ENCODE data around the gene FXYD3.
"Not testable (repeated sequence)": the region's sequence is repeated elsewhere in the genome, so short reads cannot be mapped to it uniquely, and the experiment has no call there.

FXYD3 gene

GRCh38 chr19:35086455-35086854, 29.2 kb upstream of the FXYD3 start:
- no peak for DNase-seq (ENCODE audit: low read depth in 2 of 2)

DNA sequence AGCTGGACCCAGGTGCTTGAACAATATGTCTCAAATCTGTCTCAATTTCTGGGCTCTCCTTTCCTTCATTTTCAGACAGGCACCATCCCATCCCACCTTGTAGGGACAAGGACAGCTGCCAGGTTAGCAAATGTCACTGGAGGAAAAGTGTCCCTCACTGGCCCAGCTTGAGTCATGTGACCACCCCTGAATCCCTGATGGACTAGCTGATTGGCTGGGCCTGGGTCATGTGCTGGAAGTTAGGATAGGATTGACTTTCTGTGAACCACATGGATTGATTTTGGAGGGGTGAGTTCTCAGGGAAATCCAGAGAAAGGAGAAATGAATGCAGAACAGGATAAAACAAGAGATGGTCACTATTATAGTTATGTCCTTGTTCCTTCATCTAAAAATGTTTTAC, 28.2 kb upstream of the FXYD3 start:
- DNase-seq (ENCODE audit: low read depth in 2 of 2) = no peak

DNA sequence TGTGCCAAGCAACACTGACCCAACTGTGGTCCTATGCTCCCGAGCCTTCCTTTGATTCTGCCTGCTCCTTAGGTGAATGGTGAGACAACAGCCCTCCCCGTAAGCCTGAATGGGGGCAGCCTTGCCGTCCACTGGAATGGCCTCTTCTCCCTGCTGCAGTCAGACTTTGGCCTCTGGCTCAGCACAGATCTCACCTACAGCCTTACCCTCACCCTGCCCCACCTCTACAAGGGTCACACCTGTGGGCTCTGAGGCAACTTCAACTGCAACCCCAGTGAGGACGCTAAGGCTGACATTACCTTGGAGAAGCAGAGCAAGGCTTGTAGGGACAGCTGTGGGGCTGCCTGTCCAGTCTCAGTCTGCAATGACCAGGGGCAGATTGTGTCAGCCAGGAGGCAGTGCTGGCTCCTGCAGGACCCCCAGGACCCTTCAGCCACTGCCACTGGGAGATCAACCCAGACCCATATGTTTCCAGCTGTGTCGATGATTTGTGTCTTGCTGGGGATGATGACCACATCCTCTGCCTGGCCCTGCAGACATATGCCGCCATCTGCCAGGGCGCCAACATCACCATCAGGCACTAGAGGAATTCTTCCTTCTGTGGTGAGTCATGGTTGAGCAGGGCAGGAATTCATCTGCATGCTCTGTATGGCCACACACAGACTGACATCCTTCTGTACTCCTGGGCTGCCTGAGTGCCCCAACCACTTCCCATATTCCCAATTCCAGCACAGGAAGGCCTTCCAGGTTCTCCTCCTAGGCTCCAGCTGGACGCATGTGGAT, 27.3 kb upstream of the FXYD3 start:
- DNase-seq (ENCODE audit: low read depth in 2 of 2) = no peak

DNA sequence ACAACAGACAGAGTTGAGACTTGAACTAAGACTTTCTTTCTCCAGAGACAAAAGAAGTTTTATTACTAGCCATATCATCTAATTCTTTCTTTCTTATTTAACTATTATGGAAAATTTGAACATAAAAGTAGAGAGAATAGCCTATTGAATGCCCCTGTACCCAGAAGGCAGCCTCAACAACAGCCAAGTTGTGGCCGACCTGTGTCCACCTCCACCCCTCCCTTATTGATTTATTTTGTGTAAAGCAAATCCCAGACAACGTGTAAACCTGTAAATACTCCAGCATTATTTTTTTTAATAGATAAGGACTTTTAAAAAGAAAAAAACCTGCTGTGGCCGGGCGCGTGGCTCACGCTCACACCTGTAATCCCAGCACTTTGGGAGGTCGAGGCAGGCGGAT, 26.1 kb upstream of the FXYD3 start:
- DNase-seq (ENCODE audit: low read depth in 2 of 2) = no peak

GRCh38 chr19:35090160-35090505, 25.5 kb upstream of the FXYD3 start:
- no peak for DNase-seq (ENCODE audit: low read depth in 2 of 2)

GRCh38 chr19:35090506-35091214, 25.0 kb upstream of the FXYD3 start:
- DNase-seq (ENCODE audit: low read depth in 2 of 2) = peak in 1 of 2 donors; percentile 31

GRCh38 chr19:35093430-35093829, 22.2 kb upstream of the FXYD3 start:
- no peak for DNase-seq (ENCODE audit: low read depth in 2 of 2)

- no peak for DNase-seq (ENCODE audit: low read depth in 2 of 2)
Measured at GRCh38 chr19:35093941-35094647, 21.5 kb upstream of the FXYD3 start.

GRCh38 chr19:35094656-35095055, 21.0 kb upstream of the FXYD3 start:
- DNase-seq (ENCODE audit: low read depth in 2 of 2) = no peak

DNA sequence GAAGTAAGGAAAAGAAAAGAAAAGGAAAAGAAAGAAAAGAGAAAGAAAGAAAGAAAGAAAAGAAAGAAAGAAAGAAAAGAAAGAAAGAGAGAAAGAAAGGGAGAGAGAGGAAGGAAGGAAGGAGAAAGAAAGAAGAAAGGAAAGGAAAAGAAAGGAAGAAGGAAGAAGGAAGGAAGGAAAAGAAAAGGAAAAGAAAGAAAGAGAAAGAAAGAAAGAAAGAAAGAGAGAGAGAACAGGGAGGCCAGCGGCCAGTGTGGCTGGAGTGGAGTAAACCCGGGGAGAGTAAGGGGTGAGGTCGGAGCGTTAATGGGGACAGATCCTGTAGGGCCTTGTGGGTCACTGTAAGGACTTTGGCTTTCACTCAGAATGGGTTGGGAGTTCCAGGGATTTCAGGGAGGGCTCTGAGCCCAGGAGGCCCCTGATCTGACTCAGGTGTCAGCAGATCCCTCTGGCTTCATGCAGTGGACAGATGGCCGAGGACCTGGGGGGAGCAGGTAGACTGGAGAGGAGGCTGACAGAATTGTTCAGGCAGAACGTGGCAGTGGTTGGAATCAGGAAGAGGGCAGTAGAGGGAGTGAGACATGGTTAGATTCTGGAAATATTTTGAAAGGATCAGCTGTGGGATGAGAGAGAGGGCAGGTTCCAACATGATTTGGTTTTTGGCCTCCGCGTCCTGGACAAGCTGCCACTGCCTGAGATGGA, 19.8 kb upstream of the FXYD3 start:
- no peak for DNase-seq (ENCODE audit: low read depth in 2 of 2)

DNA sequence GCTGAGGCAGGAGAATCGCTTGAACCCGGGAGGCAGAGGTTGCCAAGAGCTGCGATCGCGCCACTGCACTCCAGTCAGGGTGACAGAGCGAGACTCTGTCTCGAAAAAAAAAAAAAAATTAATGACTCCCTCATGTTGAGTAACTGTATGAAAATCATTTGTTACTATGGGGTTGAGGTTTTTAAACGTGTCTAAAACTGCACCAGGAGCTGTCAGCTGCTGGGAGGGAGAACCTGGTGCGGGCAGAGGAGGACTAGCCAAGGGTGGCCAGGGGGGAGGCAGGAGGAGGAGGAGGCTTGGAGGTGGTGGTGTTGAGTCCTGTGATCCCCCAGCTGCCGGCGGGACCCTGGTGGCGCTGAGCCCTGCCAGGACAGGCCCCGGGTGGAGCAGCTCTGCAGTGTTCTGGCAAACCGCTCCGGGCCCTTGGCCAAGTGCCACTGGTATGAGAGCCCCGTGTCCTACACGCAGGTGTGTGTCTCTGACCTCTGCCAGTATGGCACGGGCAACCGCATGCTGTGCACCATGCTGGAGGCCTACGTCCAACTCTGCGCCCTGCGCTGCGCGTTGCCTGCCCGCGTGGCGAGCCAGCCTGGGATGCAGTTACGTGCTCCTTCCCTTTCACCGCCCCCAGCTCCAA, 17.1 kb upstream of the FXYD3 start:
- no peak for DNase-seq (ENCODE audit: low read depth in 2 of 2)

DNA sequence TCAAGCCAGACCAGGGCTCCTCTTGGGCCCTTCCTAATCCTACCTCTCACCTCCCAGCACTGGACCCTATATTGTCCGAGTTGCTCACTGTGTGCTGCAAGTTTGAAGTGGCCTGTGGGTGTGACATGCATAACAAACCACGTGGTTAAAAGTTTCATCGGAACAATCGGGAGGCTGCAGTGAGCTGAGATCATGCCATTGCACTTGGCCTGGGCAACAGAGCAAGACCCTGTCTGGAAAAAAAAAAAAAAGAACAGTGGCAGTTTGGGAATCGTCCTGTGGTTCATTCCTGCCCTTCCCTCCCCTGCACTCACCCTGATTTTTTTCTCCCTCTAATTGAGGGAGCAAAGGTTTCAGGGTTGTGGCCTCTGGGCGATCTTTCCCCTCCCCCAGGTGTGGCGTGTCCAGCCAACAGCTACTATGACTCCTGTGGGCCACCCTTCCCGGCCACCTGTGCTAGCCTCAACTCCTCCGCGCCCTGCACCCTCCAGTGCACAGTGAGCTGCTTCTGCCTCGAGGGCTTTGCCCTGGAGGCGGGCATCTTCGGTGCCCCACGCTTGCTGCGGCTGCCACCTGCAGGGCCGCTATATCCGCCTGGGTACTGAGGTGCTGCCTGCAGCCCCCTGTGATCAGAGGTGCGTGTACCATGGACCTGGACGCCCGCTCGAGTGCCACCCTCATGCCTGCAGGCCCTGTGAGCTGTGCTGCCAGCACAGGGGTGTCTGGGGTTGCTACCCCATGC, 16.3 kb upstream of the FXYD3 start:
- DNase-seq (ENCODE audit: low read depth in 2 of 2) = no peak

- no peak for DNase-seq (ENCODE audit: low read depth in 2 of 2)
Measured at GRCh38 chr19:35099897-35100275, 15.7 kb upstream of the FXYD3 start.

GRCh38 chr19:35100588-35101533, 14.8 kb upstream of the FXYD3 start:
- no peak for DNase-seq (ENCODE audit: low read depth in 2 of 2)

GRCh38 chr19:35101949-35102348, 13.7 kb upstream of the FXYD3 start:
- DNase-seq (ENCODE audit: low read depth in 2 of 2) = not testable (repeated sequence)

DNA sequence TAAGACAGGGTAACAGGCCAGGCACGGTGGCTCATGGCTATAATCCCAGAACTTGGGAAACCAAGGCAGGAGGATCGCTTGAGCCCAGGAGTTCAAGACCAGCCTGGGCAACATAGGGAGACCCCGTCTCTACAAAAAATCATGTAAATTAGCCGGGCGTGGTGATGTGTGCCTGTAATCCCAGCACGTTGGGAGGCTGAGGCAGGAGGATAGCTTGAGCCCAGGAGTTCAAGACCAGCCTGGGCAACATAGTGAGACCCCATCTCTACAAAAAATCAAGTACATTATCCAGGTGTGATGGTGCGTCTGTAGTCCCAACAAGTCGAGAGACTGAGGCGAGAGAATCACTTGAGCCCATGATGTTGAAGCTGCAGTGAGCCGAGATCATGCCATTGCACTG, 12.0 kb upstream of the FXYD3 start:
- DNase-seq (ENCODE audit: low read depth in 2 of 2) = not testable (repeated sequence)

DNA sequence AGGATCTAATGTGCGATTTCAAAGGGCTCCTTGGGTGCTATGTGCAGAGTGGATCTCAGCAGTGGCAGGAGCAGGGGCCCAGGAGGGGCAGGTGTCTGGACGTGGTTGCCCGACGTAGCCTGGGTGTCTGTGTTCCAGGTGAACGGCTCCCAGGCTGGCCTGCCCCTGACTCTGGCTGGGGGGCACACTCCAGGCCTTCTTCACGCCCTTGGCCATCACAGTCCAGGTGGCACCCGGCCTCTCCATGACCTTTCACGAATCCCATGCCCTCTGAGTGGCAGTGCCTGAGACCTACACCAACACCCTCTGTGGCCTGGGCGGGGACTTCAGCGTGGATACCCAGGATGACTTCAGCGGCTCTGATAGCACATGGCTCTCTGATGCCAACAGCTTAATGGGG, 11.3 kb upstream of the FXYD3 start:
- no peak for DNase-seq (ENCODE audit: low read depth in 2 of 2)

GRCh38 chr19:35105047-35105410, 10.6 kb upstream of the FXYD3 start:
- no peak for DNase-seq (ENCODE audit: low read depth in 2 of 2)

- DNase-seq (ENCODE audit: low read depth in 2 of 2) = no peak
Measured at GRCh38 chr19:35105411-35106290, 10.0 kb upstream of the FXYD3 start.
